Astrocyte of the spinal cord (primary cell): Measurements from ENCODE around the gene ZNF507.

Experiments
- DNase-seq: peaks from one replicate; pipeline ENCODE4 v3.0.0; 2011; ENCODE audit warnings: low read depth, low spot score
- H3K4me3 ChIP-seq: 2 replicates; pipeline ENCODE4 v1.5.1; 2011; ENCODE audit warnings: low read depth, mild to moderate bottlenecking, low read length, moderate library complexity
- in situ Hi-C: cut with HindIII; loops from 2 replicates; pipeline ENCODE4 v1.10.0; 2017; ENCODE audit warnings: low sequenced_read_pairs
- TF ChIP-seq, protein P1 (sequence below): IDR thresholded peaks from 2 replicates; pipeline ENCODE4 v1.5.1; 2012; ENCODE audit warnings: low read depth, mild to moderate bottlenecking, low read length, inconsistent platforms

Gene ZNF507

DNA sequence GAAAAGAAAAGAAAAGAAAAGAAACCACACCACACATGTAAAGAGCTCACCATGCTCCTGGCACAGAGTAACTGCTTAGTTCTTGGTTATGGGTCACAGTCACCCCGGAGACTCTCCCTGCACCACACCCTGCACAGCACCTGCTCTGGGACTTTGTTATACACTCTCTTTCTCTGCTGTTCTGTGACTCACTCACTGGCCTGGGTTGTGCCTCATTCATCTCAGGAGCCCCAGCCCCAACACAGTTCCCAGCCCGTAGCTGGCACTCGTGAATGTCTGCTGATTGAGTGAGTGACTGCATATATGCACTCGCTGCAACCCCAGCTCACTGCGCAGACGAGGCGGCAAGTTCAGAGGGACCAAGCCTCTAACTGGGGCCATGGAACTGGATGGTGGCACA is 22.9 kb upstream of the ZNF507 start:
- no peak for DNase-seq
- in situ Hi-C loops, result no loop called here
- no peak overlapping the region for H3K4me3 ChIP-seq
- TF ChIP-seq, protein P1, sequence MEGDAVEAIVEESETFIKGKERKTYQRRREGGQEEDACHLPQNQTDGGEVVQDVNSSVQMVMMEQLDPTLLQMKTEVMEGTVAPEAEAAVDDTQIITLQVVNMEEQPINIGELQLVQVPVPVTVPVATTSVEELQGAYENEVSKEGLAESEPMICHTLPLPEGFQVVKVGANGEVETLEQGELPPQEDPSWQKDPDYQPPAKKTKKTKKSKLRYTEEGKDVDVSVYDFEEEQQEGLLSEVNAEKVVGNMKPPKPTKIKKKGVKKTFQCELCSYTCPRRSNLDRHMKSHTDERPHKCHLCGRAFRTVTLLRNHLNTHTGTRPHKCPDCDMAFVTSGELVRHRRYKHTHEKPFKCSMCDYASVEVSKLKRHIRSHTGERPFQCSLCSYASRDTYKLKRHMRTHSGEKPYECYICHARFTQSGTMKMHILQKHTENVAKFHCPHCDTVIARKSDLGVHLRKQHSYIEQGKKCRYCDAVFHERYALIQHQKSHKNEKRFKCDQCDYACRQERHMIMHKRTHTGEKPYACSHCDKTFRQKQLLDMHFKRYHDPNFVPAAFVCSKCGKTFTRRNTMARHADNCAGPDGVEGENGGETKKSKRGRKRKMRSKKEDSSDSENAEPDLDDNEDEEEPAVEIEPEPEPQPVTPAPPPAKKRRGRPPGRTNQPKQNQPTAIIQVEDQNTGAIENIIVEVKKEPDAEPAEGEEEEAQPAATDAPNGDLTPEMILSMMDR, result no peak

- TF ChIP-seq, protein P1, result no peak
- DNase-seq, result no peak
- H3K4me3 ChIP-seq, result no peak overlapping the region
- in situ Hi-C loops, result no loop called here
Observed at GRCh38 chr19:32324631-32325285, 20.7 kb upstream of the ZNF507 start.

DNA sequence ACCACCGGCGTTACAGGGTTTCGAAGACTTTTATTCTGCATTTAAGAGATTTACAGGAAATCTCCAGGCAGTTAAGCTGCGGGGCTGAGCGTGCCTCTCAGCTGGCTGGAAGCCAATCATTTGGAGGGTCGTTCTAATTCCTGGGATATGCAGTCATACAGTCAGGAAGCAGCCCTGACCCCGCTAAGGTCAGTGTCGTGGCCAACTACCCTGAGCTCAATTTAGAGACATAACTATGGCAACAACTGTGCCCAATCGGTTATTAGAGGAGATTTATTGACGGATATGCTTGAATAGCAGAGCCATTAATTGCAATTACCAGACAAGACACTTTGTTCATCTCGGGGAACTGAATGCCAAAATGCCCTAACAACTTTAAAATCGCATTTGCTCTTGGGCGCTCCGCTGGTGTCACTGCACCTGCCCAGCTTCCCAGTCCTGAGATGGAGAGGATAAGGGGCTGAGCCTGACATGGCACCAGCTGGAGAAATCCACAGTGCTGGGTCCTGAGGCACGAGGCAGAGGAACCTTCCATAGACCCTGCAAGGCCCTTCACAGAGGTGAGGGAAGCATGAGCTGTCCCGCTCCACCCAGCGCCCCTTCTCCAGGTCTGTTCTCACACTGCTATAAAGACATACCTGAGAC is 15.1 kb upstream of the ZNF507 start:
- DNase-seq, result no peak
- in situ Hi-C loops, result no loop called here
- TF ChIP-seq, protein P1, result no peak
- H3K4me3 ChIP-seq, result no peak overlapping the region

DNA sequence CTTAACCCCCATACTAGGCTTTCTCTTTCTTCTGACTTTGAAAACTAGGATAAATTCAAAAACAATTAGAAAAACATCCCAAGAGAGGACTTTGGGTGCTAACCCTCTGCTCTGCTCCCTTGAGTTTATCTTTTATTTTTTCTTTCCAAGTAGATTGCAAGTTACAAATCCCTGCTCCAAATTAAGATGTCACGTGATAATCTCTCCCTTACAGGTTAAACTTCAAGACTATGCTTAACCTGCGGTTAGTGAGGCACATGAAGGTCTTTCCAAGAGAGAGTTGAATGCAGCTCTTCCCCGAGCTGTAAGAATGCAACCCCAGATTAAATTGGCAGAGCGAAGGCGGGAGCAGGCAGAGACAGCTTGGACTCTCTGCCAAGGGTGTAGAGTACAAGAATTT is 12.2 kb upstream of the ZNF507 start:
- in situ Hi-C loops, result no loop called here
- no peak overlapping the region for H3K4me3 ChIP-seq
- no peak for DNase-seq
- TF ChIP-seq, protein P1, result no peak

DNA sequence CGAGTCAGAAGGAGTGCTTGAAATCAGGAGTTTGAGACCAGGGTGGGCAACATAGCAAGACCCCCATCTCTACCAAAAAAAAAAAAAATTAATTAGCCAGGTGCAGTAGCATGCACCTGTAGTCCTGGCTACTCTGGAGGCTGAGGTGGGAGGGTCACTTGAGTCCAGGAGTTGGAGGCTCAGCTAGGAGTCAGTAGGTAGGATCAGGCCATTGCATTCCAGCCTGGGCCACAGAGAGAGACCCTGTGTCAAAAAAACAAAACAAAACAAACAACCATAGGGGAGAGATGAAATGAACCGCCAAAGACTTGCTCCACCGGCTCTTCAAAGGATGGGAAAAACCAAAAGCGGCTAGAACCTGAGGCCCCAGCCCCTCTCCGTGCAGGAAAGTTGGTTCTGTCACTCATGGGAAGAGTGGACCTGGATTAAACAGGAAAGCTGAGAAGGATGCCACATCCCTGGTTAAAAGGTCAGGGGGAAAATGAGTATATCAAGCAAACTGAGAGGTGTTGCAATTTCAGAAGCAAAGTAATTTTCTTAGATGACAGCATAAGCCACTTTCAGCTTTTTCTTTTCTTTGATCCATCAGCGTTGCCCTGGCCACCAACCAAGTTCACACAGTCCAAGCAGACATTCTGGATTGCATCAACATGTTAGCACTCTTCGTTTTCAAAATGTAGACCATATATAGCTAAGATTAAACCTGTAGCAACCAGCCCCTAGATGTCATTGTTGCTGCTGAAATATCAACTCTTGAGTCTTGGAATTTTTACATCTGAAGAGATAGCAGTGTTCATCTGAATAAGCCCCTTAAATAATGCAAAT is 8.9 kb upstream of the ZNF507 start:
- no peak overlapping the region for H3K4me3 ChIP-seq
- in situ Hi-C loops, result no loop called here
- peak; percentile 33 for DNase-seq
- TF ChIP-seq, protein P1, result peak; percentile 7

GRCh38 chr19:32337084-32337808 is 8.2 kb upstream of the ZNF507 start:
- TF ChIP-seq, protein P1, result no peak
- in situ Hi-C loops, result no loop called here
- no peak for DNase-seq
- H3K4me3 ChIP-seq, result no peak overlapping the region
